Measurements from ENCODE around the gene RAP2C.

RAP2C gene

DNA sequence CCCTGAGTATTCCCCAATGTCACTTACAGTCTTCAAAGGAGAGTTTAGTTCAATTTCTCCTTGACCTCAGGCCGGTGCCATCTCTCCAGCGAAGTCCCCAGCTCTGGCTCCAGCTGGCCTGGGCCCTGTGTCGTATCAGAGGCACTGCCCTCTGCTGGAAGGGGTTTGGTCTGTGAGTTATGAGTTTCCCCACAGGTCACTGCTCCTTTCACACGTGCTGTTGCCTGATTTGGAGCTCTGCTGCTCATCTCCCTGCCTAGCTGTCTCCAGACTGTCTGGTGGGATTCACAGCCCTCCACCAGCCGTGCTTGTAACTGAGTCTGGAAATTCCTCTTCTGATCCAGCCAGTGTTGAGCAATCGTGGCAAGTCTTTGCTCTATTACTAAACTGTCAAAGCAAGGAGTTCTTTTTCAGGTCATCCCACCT is at the start of gene RAP2C:
TSS of gene RAP2C (minus strand) at position 105 of the 426 bp plus-strand sequence. CDS start 2,179 bp downstream, outside the sequence.
- DNase-seq (ENCODE audit: low read depth), result no peak

DNA sequence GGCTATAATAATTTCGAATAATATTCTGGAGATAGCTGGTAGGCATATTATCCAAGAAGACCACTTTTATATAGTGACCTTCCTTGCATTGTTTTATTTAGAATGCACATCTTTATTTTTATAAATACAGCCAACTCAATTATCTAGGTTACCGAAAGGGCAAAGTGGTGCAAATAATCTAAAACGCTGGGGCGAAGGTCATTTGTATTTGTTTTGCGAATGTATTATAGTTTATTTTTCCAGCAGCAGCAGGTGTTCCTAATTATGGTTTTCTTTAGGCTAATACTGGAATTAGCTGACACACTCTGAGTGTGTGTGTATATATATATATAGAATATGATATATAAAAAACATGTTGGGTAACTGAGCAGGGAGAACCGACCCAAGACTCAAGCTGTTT is 48.1 kb upstream of the RAP2C start:
- DNase-seq (ENCODE audit: low read depth), result no peak

DNA sequence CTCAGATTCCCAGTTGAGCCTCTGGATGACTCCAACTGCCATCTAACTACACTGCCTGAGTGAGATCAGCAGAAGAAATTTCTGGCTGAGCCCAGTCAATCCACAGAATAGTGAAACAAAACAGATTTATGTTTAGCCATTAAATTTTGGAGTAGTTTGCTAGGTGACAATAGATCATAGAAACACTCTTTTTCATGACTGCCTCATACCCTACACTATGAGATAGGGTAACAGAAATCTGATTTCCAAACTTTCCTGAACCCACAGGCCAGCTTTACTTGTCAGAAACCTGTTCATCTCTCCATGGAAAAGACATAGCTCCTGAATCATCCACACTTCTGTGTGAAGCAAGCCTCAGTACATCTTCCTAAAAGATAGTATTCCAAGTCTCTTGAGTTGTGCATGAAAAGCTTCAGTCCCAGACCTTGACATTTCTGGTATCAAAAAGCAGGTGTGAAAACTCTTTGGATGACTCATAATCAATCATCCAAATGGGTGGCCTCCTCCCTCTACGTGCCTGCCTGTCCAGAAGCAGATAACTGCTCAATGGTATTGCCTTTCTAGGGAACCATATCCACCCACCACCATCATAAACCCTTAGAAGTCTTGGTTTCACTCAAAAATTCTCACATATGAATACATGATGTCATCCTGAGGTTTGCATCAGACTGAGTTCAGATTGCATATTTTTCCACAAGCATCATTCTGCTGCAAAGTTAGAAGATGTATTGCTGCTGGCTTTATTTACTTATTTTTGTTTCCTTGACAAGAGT is 47.5 kb upstream of the RAP2C start:
- DNase-seq (ENCODE audit: low read depth), result no peak

DNA sequence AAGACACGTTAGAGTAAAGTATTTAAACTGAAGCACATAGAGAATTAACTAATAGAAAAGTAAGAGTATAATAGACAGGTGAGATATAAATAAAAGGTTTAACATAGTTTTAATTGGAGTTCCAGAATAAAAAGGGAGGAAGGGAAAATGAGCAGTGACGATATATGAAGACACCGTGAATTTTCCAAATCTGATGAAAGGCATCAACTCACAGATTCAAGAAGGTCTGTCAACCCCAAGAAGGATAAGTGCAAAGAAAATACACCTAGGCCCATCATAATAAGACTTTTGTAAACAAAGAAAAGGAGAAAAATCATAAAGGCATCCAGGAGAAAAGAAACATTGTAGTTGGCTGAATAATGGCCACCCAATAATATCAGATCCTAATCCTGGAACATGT is 43.9 kb upstream of the RAP2C start:
- no peak for DNase-seq (ENCODE audit: low read depth)

DNA sequence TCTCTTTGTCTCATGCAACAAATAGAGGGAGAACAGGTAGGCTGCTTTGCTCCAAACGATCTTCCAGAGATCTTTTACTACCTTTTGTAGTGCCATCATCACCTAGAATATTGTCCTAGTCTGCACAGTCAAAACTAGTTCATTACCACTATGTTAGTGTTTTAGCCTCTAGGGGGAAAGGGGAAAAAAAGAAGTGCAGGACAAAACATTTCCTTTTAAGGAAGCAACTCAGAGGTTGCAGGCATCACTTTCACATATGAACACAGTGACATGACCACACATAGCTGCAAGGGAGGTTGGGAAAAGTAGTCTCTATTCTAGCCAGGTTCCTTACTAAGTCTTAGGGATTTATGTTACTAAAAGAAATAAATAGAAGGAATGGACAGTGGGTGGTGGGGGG is 39.3 kb upstream of the RAP2C start:
- DNase-seq (ENCODE audit: low read depth), result no peak

DNA sequence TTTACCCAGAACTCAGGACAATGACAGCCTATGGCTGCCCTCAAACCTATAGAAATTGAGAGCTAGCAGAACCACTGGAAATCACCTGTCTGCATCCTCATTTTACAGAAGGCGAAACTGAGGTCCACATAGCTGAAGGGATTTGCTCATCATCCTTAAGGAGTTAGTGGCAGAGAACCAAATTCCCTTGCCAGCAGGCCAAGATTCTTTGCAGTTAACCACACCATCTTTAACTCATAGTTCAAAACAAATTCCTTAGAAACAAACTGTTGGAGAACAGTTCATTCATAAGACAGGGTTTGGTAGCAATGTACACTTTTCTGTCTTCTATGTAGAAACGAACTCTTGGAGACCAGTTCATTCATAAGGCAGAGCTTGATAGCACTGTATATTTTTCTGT is 37.9 kb upstream of the RAP2C start:
- peak; percentile 14 for DNase-seq (ENCODE audit: low read depth)

DNA sequence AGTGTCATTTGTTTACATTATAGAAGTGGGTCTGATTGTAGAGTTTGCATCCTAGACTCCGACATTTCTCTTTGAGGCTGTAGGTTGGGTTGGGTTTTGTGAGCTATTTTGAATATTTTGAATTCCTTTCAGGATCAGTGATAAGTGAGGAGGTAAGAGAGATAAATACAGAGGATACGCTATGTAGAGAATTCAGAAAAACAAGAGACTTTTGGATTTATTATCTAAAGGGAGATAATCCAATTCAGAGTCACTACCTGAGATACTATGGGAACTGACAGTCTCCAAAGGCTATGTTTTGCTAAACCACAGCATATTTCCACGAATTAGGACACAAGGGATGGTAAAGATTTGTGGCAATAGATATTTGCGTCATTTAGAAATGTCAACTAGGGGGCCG is 16.9 kb upstream of the RAP2C start:
- DNase-seq (ENCODE audit: low read depth), result no peak

DNA sequence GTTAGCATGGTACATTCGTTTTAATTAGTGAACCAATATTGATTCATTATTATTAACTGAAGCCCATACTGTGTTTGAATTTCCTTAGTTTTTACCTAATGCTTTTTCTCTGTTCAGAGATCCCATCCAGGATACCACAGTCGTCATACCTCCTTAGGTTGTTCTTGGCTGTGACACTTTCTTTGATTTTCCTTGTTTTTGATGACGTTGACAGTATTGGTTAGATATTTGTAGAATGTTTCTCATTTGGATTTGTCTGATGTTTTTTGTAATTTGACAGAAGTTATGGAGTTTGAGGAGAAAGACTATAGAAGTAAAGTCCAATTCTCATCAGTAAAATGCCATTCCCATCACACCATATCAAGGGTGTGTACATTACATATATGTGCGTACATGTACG is 16.2 kb upstream of the RAP2C start:
- DNase-seq (ENCODE audit: low read depth), result no peak

DNA sequence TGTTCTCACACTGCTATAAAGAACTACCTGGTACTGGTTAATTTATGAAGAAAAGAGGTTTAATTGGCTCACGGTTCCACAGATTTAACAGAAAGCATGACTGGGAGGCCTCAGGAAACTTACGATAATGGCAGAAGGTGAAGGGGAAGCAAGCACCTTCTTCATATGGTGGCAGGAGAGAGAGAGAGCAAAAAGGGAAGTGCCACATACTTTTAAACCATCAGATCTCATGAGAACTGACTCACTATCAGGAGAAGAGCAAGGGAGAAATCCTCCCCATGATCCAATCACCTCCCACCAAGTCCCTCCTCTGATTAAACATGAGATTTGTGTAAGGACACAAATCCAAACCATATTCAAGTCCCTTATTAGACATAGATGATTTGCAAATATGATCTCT is 12.3 kb upstream of the RAP2C start:
- no peak for DNase-seq (ENCODE audit: low read depth)

DNA sequence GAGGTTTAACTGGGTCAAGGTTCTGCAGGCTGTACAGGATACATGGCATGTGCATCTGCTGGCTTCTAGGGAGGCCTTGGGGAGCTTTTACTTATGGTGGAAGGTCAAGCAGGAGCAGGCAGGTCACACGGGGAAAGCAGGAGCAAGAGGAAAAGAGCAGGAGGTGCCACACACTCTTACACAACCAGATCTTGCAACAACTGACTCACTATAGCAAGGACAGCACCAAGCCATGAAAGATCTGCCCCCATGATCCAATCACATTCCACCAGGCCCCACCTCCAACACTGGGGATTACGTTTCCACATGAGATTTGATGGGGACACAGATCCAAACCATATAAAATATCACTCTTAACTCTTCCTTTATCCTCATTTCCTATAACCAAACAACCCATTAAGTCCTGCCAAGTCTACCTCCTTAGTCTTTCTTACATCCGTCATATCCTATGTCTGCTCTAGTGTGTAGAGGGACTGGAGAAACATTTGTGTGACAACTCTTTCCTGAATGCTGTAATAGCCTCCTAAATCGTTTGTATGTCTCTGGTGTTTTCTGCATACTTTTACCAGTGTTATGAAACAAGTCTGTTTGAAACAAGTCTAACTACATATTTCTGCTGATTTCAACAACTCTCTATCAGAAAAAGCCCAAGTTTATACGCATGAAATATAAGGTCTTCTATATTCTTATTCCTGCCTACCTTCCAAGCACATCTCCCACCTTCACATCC is 8.3 kb upstream of the RAP2C start:
- DNase-seq (ENCODE audit: low read depth), result no peak

DNA sequence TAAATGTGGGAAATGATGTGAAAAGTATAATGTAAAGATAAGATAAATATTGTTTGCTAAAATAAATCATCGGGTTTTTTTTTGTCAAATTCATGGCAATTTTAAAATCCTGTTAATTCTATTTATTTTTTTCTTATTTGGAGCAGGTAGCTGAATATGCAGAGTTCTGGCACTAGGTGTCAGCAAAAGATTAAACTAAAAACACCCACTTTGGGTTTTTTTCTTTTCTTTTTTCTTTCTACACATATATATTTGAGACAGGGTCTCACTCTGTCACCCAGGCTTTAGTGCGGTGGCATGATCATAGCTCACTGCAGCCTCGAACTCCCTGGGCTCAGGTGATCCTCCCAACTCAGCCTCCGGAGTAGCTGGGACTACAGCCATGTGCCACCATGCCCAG is 6.9 kb upstream of the RAP2C start:
- DNase-seq (ENCODE audit: low read depth), result no peak

DNA sequence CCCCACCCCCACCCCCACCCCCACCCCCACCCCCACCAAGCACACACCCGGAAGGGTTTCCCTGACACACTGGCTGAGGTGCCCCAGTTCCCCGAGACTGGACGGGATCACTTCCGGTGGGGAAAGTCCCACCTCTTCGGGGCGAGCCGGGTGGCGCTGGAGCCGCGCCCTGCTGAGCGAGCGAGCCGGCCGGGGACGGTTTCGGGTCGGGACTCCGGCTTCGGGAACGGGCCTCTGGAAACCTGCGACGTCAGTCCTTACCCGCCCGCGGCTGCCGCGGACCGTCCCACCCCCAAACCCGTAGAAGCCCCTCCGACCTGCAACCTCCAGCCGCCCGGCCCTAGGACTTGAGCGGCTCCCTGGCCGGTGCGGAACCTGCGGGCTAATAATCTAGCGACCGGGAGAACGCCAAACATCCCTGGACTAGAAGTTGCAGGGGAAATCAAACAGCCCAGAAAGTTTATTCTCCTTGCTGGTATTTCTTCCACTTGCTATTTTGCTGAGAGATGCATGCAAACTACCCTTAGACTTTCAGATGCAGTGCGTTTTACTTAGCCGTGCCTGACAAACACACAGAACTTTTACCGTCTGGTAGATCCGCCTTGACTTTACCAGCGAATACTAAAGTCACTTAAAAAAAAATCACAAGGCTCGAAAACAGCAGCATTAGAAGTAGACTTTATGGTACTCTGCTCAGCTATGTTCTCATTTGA is 991 bp downstream of the RAP2C start:
- peak; percentile 73 for DNase-seq (ENCODE audit: low read depth)

DNA sequence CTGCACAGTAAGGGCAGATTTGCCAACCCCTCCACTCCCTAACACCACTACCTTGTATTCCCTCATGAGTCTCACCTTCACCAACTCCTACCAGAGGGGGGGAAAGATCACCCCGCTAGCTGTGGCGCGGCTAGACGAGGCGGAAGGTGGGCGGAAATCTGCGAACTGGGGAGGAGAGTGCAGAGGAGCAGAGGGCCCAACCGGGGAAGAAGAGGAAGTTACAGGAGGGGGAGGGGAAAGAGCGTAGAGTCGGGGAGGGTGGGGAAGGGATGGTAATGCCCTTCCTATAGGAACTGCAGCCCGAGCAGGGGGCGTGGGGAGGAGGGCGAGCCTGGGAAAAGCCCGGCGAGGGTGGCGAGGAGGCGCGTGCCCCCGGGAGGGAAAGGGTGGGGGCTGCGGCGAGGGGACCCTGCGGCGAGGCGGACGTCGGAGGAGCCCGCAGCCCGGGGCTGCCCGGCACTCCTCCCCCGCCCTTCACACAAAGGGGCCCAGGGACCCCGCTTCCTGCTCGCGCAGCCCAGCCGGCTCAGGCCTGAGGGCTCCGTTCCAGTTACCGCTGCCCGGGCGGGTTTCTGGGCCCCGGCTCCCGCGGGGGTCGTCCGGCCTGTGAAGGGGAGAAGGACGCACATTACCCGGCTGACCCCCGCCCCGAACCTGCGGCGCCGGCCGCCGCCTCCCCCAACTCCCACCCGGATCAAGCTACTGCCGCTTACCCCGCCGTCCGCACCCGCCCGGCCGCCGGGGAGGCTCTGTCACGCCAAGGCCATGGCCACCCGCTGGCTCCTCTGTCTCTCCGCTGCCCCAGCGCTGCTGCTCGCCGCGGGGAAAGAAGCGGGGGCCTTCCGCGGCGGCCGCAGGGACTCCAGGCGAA is 1.8 kb downstream of the RAP2C start:
- DNase-seq (ENCODE audit: low read depth), result no peak

DNA sequence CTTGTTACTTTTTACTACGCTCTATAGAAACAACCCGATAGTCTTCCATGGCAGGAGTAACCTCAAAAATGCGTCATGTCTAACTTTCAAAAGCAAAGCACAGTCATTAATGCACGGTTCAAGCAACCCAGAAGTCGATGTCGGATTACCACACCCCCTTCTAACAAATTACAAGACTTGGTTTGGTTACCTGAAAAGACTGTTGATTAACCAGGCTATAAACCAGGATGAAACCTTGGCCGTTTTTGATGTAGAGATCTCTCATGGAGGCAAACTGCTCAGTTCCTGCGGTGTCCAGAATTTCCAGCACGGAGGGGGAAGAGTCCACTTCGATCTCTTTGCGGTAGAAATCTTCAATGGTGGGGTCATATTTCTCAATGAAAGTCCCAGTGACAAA is 2.4 kb downstream of the RAP2C start:
- DNase-seq (ENCODE audit: low read depth), result no peak

DNA sequence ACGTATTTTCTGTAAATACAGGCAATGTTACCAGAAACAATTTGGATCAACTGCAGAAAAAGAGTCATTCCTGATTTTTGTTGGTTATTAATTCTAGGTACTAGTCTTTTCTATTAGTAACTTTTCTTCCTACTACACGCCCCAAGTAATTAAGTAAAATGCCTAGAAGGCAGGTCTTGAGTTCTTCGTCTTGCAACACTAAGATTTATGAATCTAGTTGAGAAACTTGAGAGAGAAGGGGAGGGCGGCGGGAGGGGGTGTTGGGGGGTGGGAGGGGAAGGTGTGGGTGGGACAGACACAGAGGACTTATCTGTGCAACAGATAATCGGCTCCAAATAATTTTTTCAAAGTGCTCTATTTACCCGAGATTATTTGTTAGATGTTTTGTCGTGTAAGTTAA is 3.0 kb downstream of the RAP2C start:
- no peak for DNase-seq (ENCODE audit: low read depth)

DNA sequence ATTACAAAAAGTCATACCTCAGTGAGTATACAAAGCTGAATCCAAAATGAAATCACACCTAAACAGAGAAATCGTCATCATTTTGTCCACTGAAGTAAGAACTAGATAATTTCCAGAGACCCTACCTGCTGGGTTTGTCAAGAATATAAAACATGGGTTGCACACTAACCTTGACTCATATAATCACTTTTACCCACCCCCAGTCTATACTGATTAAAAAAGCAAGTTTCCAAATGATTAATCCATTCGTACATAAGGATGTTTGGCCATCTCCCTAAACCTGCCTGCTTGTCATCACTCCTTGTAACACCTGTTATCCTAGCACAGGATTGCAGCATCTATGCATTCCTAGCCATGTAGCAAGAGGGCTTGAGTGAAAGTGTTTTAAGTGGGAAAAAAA is 4.7 kb downstream of the RAP2C start:
- DNase-seq (ENCODE audit: low read depth), result no peak

DNA sequence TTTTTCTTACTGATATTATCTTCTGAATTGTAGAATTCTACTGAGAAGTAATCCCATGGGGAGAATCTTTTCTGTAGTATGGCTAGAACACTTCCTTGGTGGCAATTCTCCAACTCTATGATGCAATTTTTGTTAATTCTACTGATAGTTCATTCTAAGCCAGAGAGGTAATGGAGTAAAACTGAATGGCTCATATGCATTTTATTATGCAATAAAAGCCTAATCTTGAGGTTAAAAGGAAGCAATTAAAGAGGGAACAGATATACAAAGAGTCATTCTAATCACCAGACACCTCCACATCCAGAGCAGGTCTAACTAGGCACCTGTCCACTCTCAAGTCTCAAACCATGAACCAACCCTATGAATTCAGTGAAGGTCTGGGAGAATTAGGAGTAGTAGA is 9.7 kb downstream of the RAP2C start:
- DNase-seq (ENCODE audit: low read depth), result no peak

DNA sequence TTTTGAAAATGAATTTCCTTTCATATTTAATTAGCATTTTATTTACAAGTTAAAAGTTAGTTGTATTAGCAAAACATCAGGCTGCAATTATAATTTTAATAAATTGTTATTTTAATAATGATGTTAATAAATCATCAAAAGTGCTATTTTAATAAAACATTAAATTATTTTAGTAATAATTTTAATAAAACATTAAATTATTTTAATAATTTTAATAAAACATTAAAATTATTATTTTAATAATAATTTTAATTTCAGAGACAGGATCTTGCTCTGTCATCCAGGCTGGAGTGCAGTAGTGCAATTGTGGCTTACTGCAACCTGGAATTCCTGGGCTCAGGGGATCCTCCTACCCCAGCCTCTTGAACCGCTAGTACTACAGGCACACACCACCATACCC is 10.8 kb downstream of the RAP2C start:
- DNase-seq (ENCODE audit: low read depth), result no peak

DNA sequence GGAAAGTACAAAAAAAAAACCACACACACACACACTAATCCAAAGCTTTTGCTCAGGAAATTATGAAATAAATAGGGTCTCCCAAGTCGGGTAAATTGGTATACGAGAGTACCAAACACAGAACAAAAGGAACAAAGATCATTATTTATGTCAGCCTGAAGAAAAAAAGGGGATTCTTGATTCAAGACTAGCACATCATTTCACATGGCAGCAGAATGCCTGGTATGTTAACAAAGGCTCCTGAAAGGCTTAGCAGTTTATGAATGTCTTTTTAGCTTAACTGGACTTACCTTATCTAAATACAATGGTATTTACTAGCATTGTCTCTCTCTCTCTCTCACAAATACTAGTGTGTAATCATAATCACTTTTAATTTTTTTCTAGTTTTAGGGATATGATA is 11.3 kb downstream of the RAP2C start:
- no peak for DNase-seq (ENCODE audit: low read depth)

DNA sequence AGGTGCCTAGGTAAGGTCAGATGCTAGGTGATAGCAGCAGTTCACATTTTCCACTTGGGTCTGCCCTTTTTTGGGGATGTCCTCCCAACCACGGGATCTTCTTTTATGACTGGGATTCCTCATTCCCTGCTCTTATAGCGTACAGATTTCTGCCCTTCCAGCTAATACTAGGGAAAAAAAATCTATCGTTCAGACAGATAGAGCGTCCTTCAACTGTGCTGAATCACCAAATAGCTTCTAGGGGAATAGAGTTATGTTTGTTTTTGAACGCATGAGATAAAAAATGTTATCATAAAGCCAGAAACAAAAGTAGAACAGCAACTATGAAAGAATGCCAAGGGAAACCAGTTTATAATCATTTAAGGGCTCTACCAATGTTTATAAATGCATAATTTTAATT is 13.0 kb downstream of the RAP2C start:
- no peak for DNase-seq (ENCODE audit: low read depth)

DNA sequence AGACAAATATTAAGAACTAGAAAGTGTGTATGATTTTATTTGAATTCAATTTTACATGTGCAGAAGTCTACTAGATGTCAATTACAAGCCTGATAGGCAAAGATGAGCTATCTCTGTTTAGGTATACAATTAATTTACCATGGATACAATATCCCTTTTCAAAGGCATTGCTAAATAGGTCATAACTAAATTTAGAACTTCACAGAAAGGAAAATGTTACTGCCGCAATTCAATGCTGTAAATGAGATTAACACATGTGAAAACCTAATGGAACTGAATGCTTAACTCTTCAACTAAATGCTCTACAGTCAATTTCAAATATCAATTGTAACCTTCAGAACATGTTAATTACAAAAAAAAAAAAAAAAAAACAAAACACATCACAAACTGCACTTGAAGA is 14.6 kb downstream of the RAP2C start:
- no peak for DNase-seq (ENCODE audit: low read depth)

DNA sequence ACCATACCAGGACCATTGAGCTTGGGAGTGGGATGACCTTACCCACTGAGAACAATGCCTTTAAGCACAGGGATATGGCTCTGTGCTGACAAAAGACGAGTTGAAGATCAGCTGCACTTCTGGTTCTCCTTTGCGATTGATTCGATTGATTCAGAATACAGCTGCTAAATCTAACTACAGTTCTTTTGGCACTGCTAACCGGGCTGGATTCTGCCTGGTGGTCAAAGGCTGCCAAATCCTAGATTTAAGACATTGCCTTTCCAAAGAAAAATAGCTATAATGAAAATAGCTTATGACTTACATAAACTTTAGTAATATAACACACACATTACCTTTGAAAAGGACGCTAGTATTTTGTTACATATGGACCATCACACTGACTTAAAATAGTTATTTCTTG is 18.3 kb downstream of the RAP2C start:
- DNase-seq (ENCODE audit: low read depth), result no peak

Data from stromal cell of bone marrow (primary cell).